Panc1 (cell line): ENCODE data around the gene TARBP1.

Experiments used
- TCF7L2 ChIP-seq: IDR thresholded peaks from 2 replicates; pipeline ENCODE4 v1.6.1; 2011; ENCODE audit warnings: mild to moderate bottlenecking, low read depth, low read length, inconsistent platforms
- TF ChIP-seq, protein P1 (sequence below): fragments of 450-650 bp; IDR thresholded peaks from 2 replicates; pipeline ENCODE4 v1.5.1; 2017; ENCODE audit warnings: mild to moderate bottlenecking

- TF ChIP-seq, protein P1, sequence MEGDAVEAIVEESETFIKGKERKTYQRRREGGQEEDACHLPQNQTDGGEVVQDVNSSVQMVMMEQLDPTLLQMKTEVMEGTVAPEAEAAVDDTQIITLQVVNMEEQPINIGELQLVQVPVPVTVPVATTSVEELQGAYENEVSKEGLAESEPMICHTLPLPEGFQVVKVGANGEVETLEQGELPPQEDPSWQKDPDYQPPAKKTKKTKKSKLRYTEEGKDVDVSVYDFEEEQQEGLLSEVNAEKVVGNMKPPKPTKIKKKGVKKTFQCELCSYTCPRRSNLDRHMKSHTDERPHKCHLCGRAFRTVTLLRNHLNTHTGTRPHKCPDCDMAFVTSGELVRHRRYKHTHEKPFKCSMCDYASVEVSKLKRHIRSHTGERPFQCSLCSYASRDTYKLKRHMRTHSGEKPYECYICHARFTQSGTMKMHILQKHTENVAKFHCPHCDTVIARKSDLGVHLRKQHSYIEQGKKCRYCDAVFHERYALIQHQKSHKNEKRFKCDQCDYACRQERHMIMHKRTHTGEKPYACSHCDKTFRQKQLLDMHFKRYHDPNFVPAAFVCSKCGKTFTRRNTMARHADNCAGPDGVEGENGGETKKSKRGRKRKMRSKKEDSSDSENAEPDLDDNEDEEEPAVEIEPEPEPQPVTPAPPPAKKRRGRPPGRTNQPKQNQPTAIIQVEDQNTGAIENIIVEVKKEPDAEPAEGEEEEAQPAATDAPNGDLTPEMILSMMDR = no peak
- TF ChIP-seq TCF7L2 = no peak
Measured at GRCh38 chr1:234368320-234369032, 110.5 kb downstream of the TARBP1 start.
